ENCODE data around the gene ASPHD2.
A peak's percentile ranks its signal among the peaks of the same experiment; 100 is the strongest.

Gene ASPHD2, protein sequence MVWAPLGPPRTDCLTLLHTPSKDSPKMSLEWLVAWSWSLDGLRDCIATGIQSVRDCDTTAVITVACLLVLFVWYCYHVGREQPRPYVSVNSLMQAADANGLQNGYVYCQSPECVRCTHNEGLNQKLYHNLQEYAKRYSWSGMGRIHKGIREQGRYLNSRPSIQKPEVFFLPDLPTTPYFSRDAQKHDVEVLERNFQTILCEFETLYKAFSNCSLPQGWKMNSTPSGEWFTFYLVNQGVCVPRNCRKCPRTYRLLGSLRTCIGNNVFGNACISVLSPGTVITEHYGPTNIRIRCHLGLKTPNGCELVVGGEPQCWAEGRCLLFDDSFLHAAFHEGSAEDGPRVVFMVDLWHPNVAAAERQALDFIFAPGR

DNA sequence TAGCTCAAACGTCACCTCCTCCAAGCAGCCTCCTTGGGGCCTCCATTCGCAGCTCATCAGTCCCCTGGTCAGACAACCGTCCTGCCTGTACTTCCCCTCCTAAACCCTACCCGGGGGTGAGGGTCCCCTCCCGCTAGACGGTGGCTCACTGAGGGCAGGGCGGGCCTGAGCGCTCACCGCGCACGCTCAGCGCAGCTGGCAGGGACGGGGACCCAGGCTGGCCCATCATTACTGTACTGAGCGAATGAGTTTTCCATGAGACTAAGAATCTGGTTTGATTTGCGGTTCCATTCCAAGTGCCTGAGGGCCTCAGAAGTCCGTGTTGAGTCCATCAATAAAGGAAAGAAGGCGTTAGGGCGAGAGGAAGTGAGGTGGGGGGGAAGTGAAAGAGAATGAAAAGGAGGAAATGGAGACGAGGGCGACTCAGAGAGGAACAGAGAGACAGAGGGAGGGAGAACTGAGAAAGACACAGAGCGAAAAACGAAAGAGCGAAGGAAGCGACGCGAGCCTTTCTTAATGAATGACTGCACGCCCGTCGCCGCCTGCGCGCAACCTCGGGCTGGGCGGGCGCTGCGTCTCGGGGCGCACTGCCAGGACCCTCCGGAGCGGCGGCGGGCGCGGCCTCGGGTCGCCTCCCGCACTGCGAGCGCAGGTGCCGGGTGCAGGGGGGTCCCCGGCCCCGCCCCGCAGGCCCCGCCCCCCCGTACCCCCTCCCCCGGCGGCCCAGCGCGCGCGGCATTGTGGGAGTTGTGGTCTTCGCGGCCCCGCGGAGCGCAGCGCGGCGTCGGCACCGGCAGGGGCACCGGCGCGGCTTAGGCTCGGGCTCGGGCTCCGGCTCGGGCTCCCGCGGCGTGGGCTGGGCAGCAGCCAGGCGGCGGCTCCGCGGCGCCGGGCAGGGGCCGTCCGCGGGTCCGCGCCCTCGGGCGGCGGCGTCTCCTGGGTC is at the start of gene ASPHD2:
TSS of gene ASPHD2 (plus strand) at position 746 of the 943 bp plus-strand sequence. CDS start 4,356 bp downstream, outside the sequence.
- Histone ChIP-seq H3K27me3 (ENCODE audit: control insufficient read depth, insufficient read depth, low read length) (peaks cover 32% of the 10 kb centered on the region), H3K9ac (ENCODE audit: low read depth, low read length) (peak within 1 kb of the TSS; percentile 70), H3K36me3 (ENCODE audit: control insufficient read depth, insufficient read depth, low read length) (peaks cover 3% of the 10 kb centered on the region), H3K4me3 (ENCODE audit: low read depth, low read length) (peak within 1 kb of the TSS; percentile 93), H3K4me1 (ENCODE audit: control insufficient read depth, insufficient read depth, low read length) (no peaks in the 10 kb centered on the region), H3K9me3 (ENCODE audit: control insufficient read depth, insufficient read depth, low read length) (no peaks in the 10 kb centered on the region)

DNA sequence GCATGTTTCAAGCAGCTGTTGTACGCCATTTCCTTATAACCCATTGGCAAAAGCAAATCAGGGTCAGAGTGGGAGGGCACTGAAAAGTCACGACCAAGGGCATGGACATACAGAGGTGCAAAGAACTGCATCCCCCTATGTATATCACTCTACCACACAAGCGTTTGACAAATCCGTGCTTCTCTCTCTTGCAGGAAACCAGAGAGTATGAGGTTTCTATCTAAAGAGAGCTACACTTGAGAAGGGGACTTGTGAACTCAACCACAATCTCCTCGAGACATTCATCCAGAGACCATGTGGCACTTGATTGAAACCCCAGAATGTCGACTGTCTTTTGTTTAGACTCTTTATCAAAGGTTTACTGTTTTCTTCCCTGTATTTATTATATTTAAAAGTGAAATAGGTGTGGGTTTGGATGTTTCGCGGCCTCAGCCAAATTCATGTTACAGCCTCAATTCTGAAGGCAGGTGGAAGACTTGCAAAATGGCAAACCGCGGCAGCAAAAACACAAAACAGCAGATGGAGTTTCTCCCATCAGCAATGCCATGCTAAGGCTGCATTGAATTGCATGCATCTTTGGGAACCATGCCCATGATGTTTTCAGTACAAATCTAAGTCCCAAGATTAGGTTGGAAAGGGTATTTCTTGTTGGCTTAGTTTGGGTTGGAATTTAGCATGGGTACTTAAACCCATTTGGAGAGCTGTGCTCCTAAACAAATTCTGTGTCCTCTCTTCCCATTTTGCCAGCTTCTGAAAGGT is 48.8 kb upstream of the ASPHD2 start:
- Histone ChIP-seq H3K9me3 (ENCODE audit: control insufficient read depth, insufficient read depth, low read length) (no peaks in the 10 kb centered on the region), H3K9ac (ENCODE audit: low read depth, low read length) (no peak overlapping the region)

DNA sequence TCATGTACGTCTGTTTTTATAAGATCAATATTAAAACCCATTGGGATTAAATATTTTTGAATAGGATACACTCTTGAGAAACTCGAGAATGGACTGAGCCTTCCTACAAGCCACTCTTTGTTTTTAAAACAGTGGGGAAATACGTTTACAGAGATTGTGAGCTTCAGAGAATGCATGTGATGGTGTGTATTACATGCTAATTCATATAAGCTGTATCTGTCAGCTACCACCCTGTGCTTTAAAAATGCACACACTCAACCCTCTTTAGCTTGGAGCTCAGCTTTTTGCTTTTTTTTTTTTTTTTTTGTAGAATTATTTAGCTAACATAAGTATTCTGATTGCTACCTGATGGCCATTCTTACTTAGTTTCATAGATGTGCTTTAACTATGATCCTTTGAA is 46.3 kb upstream of the ASPHD2 start:
- Histone ChIP-seq H3K9me3 (ENCODE audit: control insufficient read depth, insufficient read depth, low read length) (no peaks in the 10 kb centered on the region), H3K4me1 (ENCODE audit: control insufficient read depth, insufficient read depth, low read length) (peaks cover 3% of the 10 kb centered on the region), H3K36me3 (ENCODE audit: control insufficient read depth, insufficient read depth, low read length) (no peaks in the 10 kb centered on the region), H3K9ac (ENCODE audit: low read depth, low read length) (no peak overlapping the region), H3K27me3 (ENCODE audit: control insufficient read depth, insufficient read depth, low read length) (no peaks in the 10 kb centered on the region), H3K4me3 (ENCODE audit: low read depth, low read length) (no peak overlapping the region)

More for the DNA sequence above, 48.8 kb upstream of the ASPHD2 start:
- Histone ChIP-seq H3K27me3 (ENCODE audit: control insufficient read depth, insufficient read depth, low read length) (no peaks in the 10 kb centered on the region), H3K4me3 (ENCODE audit: low read depth, low read length) (no peak overlapping the region), H3K4me1 (ENCODE audit: control insufficient read depth, insufficient read depth, low read length) (peaks cover 4% of the 10 kb centered on the region), H3K36me3 (ENCODE audit: control insufficient read depth, insufficient read depth, low read length) (no peaks in the 10 kb centered on the region)

DNA sequence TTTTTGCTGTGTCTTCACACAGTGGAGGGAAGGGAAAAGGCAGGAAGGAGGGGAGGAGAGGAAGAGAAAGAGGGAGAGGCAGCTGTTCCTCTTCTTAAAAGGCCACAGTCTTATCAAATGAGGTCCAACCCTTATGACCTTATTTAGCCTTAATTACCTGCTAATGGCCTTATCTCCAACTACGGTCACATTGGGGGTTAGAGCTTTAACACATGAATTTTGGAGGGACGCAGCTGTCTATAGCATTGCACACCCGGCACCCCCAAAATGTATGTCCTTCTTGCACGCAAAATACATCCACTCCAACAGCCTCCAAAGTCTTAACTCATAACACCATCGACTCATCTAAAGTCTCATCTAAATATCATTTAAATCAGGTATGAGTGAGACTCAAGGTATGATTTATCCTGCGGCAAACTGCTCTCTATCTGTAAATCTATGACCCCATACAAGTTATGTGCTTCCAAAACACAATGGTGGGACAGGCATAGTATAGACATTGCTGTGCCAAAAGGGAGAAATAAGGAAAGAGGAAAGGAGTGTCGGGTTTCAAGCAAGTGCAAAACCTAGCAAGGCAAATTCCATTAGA is 45.0 kb upstream of the ASPHD2 start:
- Histone ChIP-seq H3K27me3 (ENCODE audit: control insufficient read depth, insufficient read depth, low read length) (no peaks in the 10 kb centered on the region), H3K4me3 (ENCODE audit: low read depth, low read length) (no peak overlapping the region), H3K9ac (ENCODE audit: low read depth, low read length) (no peak overlapping the region), H3K9me3 (ENCODE audit: control insufficient read depth, insufficient read depth, low read length) (no peaks in the 10 kb centered on the region), H3K36me3 (ENCODE audit: control insufficient read depth, insufficient read depth, low read length) (no peaks in the 10 kb centered on the region), H3K4me1 (ENCODE audit: control insufficient read depth, insufficient read depth, low read length) (no peaks in the 10 kb centered on the region)

DNA sequence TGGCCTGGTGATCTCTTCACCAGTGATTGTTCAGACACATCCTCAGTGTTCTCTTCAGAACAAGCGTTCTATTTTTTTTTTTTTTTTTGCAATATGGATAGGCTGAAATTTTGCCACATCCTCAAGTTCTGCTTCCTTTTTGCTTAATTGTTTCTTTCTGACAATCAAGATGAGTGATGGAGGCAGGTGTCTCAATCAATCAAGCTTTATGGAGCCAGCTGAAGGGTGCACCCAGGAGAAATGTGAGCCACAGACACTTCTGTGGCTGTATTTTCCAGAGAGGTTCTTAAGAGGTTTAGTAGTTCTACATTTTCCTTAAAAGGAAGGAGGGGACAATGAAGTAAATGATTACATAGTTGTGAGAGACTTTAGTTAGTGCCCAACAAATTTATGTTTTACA is 43.9 kb upstream of the ASPHD2 start:
- Histone ChIP-seq H3K36me3 (ENCODE audit: control insufficient read depth, insufficient read depth, low read length) (no peaks in the 10 kb centered on the region), H3K9me3 (ENCODE audit: control insufficient read depth, insufficient read depth, low read length) (no peaks in the 10 kb centered on the region), H3K27me3 (ENCODE audit: control insufficient read depth, insufficient read depth, low read length) (no peaks in the 10 kb centered on the region), H3K4me3 (ENCODE audit: low read depth, low read length) (no peak overlapping the region), H3K4me1 (ENCODE audit: control insufficient read depth, insufficient read depth, low read length) (no peaks in the 10 kb centered on the region), H3K9ac (ENCODE audit: low read depth, low read length) (no peak overlapping the region)

DNA sequence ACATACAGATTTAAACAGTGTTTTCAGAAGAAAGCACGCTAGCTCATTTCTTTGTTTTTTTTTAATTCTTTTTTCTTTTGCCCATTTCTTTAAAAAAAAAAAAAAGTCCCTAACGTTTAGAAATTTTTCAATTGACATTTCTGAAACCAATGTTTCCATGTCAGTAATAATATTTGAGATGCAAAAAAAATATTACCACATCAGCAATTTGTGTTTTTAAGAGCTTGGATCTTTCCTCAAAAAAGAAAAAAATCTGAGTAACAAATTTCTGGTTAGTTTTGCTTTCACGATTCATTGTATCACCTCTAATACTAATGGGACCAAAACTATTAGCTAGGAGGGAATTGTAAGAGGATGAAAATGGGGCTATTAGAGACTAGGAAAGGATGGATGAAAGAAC is 39.9 kb upstream of the ASPHD2 start:
- Histone ChIP-seq H3K4me3 (ENCODE audit: low read depth, low read length) (no peak overlapping the region), H3K27me3 (ENCODE audit: control insufficient read depth, insufficient read depth, low read length) (no peaks in the 10 kb centered on the region), H3K4me1 (ENCODE audit: control insufficient read depth, insufficient read depth, low read length) (no peaks in the 10 kb centered on the region), H3K9me3 (ENCODE audit: control insufficient read depth, insufficient read depth, low read length) (no peaks in the 10 kb centered on the region), H3K36me3 (ENCODE audit: control insufficient read depth, insufficient read depth, low read length) (no peaks in the 10 kb centered on the region), H3K9ac (ENCODE audit: low read depth, low read length) (no peak overlapping the region)

DNA sequence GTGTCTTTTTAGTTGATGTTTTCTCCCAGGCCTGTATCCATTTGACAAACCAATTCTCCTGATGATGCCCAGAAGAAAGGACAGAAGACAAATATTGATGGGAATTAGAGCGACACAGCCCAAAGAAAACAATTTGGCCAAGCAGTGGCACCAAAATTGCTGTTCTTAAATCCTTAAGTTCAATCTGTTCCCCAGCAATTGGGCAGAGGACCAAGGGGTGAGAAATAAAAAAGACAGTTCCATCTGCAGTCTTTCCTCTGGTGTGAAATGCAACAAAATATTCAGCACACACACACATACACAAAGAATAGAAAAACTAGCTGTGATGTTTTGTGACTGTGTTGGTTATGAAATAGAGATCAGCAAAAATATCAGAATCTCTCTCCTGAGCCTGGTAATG is 38.0 kb upstream of the ASPHD2 start:
- Histone ChIP-seq H3K36me3 (ENCODE audit: control insufficient read depth, insufficient read depth, low read length) (no peaks in the 10 kb centered on the region), H3K4me1 (ENCODE audit: control insufficient read depth, insufficient read depth, low read length) (no peaks in the 10 kb centered on the region), H3K27me3 (ENCODE audit: control insufficient read depth, insufficient read depth, low read length) (no peaks in the 10 kb centered on the region), H3K9me3 (ENCODE audit: control insufficient read depth, insufficient read depth, low read length) (no peaks in the 10 kb centered on the region), H3K9ac (ENCODE audit: low read depth, low read length) (no peak overlapping the region), H3K4me3 (ENCODE audit: low read depth, low read length) (no peak overlapping the region)

DNA sequence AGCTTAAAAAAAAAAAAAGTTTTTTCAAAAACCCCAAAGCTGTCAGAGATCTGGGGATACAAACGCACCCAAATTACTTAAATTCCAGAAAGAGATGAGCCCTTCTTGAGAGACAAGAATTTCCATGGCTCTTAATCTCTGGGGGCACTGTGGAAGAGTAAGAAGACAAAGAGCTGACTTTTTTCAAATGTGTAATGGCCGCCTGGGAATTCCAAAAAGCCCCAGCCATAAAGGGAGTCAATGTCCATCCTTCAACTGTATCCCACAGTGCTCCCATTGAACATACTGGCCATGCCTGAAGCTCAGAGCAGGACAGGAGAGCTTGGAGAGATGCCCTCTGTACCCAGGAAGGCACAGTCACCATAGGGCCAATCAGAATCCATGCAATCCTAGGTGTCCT is 37.4 kb upstream of the ASPHD2 start:
- Histone ChIP-seq H3K36me3 (ENCODE audit: control insufficient read depth, insufficient read depth, low read length) (no peaks in the 10 kb centered on the region), H3K9me3 (ENCODE audit: control insufficient read depth, insufficient read depth, low read length) (no peaks in the 10 kb centered on the region), H3K4me3 (ENCODE audit: low read depth, low read length) (no peak overlapping the region), H3K9ac (ENCODE audit: low read depth, low read length) (no peak overlapping the region), H3K27me3 (ENCODE audit: control insufficient read depth, insufficient read depth, low read length) (no peaks in the 10 kb centered on the region), H3K4me1 (ENCODE audit: control insufficient read depth, insufficient read depth, low read length) (no peaks in the 10 kb centered on the region)

DNA sequence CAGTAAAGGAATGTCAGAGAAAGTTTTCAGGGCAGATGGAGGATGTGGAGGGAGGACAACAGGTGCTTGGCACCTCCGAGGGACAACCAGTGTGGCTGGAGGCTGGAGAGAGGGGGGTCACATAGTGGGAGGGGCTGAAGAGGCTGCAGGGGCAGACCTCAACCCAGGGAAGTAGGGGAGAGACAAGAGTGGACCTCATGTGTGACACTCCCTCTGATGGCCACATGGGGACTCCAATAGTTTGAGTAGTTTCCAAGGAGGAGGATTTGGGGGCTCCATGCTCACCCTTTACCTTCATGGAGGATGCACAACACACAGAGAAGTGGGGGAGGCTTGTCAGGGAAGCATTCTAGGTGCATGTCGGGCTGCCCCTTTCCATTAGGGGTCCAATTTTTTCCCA is 35.1 kb upstream of the ASPHD2 start:
- Histone ChIP-seq H3K4me3 (ENCODE audit: low read depth, low read length) (no peak overlapping the region), H3K9me3 (ENCODE audit: control insufficient read depth, insufficient read depth, low read length) (no peaks in the 10 kb centered on the region), H3K9ac (ENCODE audit: low read depth, low read length) (no peak overlapping the region), H3K4me1 (ENCODE audit: control insufficient read depth, insufficient read depth, low read length) (no peaks in the 10 kb centered on the region), H3K27me3 (ENCODE audit: control insufficient read depth, insufficient read depth, low read length) (no peaks in the 10 kb centered on the region), H3K36me3 (ENCODE audit: control insufficient read depth, insufficient read depth, low read length) (no peaks in the 10 kb centered on the region)

DNA sequence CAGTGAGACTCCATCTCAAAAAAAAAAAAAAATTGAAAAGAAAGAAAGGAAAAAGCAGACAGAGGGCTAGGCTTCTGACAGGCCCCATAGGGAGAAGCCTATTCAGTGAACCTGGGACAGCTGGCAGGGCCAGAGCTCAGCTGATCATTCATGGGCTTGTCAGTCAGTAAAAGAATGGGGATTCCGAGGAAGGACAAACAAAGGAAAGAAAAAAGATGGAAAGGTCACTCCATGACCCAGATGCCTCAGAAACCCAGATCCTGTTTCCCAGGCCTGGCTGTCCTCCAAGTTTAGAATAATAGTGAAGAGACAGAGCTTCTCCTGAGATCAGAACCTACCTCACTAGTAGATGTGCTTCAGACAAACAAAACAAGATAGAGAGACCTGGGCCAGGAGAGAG is 34.3 kb upstream of the ASPHD2 start:
- H3K4me3 ChIP-seq (ENCODE audit: low read depth, low read length): no peak overlapping the region
- H3K9ac ChIP-seq (ENCODE audit: low read depth, low read length): no peak overlapping the region
- no peaks in the 10 kb centered on the region for H3K36me3 ChIP-seq (ENCODE audit: control insufficient read depth, insufficient read depth, low read length)
- no peaks in the 10 kb centered on the region for H3K9me3 ChIP-seq (ENCODE audit: control insufficient read depth, insufficient read depth, low read length)
- H3K4me1 ChIP-seq (ENCODE audit: control insufficient read depth, insufficient read depth, low read length): no peaks in the 10 kb centered on the region
- no peaks in the 10 kb centered on the region for H3K27me3 ChIP-seq (ENCODE audit: control insufficient read depth, insufficient read depth, low read length)

DNA sequence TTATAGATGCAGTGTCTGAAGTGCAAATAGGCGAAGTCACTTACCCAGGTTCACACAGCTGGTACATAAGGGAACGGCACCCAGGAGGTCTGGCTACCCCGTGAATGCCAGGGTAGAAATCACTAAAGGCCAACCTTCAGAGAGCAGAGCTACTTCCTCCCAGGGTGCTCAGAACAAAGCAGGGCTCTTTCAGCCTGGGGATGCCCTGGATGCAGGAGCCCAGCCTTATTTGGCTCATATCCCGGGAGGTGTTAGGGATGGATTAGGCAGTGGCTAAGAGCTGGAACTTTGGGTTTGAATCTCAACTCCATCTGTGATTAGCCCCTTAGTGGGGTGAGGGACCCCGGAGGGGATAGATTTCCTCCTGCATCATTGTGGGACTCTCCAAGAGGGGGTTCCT is 33.1 kb upstream of the ASPHD2 start:
- H3K27me3 ChIP-seq (ENCODE audit: control insufficient read depth, insufficient read depth, low read length): no peaks in the 10 kb centered on the region
- no peaks in the 10 kb centered on the region for H3K36me3 ChIP-seq (ENCODE audit: control insufficient read depth, insufficient read depth, low read length)
- H3K9ac ChIP-seq (ENCODE audit: low read depth, low read length): no peak overlapping the region
- no peak overlapping the region for H3K4me3 ChIP-seq (ENCODE audit: low read depth, low read length)
- H3K4me1 ChIP-seq (ENCODE audit: control insufficient read depth, insufficient read depth, low read length): no peaks in the 10 kb centered on the region
- H3K9me3 ChIP-seq (ENCODE audit: control insufficient read depth, insufficient read depth, low read length): no peaks in the 10 kb centered on the region

Data from iPS-15b (cell line).